ENCODE data around the gene CEP83. TPM values are rescaled to one million over a fixed set of nuclear protein-coding genes. Genes with fewer than 3 reads are reported as not detected.
"Not testable (repeated sequence)": the region's sequence is repeated elsewhere in the genome, so short reads cannot be mapped to it uniquely, and the experiment has no call there.

The CEP83 gene
- polyA plus RNA-seq, 1 donor from 2014 or later, result 19.5 TPM

- no peak overlapping the region for H3K27ac ChIP-seq (ENCODE audit: low read length)
- no peak overlapping the region for H3K4me2 ChIP-seq (ENCODE audit: low read length)
- no peaks in the 10 kb centered on the region for H3F3A ChIP-seq (ENCODE audit: insufficient read depth, low read length, poor library complexity, severe bottlenecking)
- no peaks in the 10 kb centered on the region for H3K79me2 ChIP-seq (replicated peaks; ENCODE audit: insufficient read depth, low read length)
- H3K9me2 ChIP-seq (ENCODE audit: insufficient read depth, low read length), result no peaks in the 10 kb centered on the region
- H2AFZ ChIP-seq (ENCODE audit: low read depth, low read length), result no peak overlapping the region
- H3K9me3 ChIP-seq (ENCODE audit: low read length), result peaks cover 5% of the 10 kb centered on the region
- H3K4me3 ChIP-seq (ENCODE audit: low read length), result no peak overlapping the region
- H3K27me3 ChIP-seq (ENCODE audit: insufficient read depth, low read depth, low read length), result no peaks in the 10 kb centered on the region
- no peak for TF ChIP-seq EP300 (conservative IDR thresholded peaks at IDR 0.05; ENCODE audit: poor library complexity, severe bottlenecking)
- no peak for TF ChIP-seq RAD21 (conservative IDR thresholded peaks at IDR 0.05)
- no peak for TF ChIP-seq CTCF (IDR thresholded peaks at IDR 0.05; ENCODE audit: poor library complexity, severe bottlenecking)
- H3K36me3 ChIP-seq (ENCODE audit: insufficient read depth, low read length), result peaks cover 19% of the 10 kb centered on the region
- no peaks in the 10 kb centered on the region for H4K20me1 ChIP-seq (ENCODE audit: insufficient read depth)
- no peak overlapping the region for H3K9ac ChIP-seq (ENCODE audit: low read length)
These were observed 139.6 kb downstream of the CEP83 start for GRCh38 chr12:94320109-94320508.

DNA sequence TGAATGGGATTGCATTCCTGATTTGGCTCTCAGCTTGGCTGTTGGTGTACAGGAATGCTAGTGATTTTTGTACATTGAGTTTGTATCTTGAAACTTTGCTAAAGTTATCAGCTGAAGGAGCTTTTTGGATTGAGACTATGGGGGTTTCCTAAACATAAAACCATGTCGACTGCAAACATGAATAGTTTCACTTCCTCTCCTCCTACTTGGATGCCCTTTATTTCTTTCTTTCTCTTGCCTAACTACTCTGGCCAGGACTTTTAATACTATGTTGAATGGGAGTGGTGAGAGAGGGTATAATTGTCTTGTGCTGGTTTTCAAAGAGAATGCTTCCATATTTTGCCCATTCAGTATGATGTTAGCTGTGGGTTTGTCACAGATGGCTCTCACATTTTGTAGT lies 141.5 kb downstream of the CEP83 start:
- Histone ChIP-seq H3K79me2 (replicated peaks; ENCODE audit: insufficient read depth, low read length) (no peaks in the 10 kb centered on the region), H3K9me3 (ENCODE audit: low read length) (peaks cover 5% of the 10 kb centered on the region), H3K36me3 (ENCODE audit: insufficient read depth, low read length) (peaks cover 19% of the 10 kb centered on the region), H3K9ac (ENCODE audit: low read length) (no peak overlapping the region), H3F3A (ENCODE audit: insufficient read depth, low read length, poor library complexity, severe bottlenecking) (no peaks in the 10 kb centered on the region), H3K4me3 (ENCODE audit: low read length) (no peak overlapping the region), H3K27me3 (ENCODE audit: insufficient read depth, low read depth, low read length) (no peaks in the 10 kb centered on the region), H3K4me2 (ENCODE audit: low read length) (no peak overlapping the region), H4K20me1 (ENCODE audit: insufficient read depth) (no peaks in the 10 kb centered on the region), H3K9me2 (ENCODE audit: insufficient read depth, low read length) (no peaks in the 10 kb centered on the region), H3K27ac (ENCODE audit: low read length) (no peak overlapping the region), H2AFZ (ENCODE audit: low read depth, low read length) (no peak overlapping the region)
- TF ChIP-seq POLR2AphosphoS5 (IDR thresholded peaks at IDR 0.05) (no peak), MXI1 (conservative IDR thresholded peaks at IDR 0.05; ENCODE audit: poor library complexity, severe bottlenecking) (no peak), TAF1 (IDR thresholded peaks at IDR 0.05; ENCODE audit: low read depth) (no peak), RAD21 (conservative IDR thresholded peaks at IDR 0.05) (no peak)
- TF ChIP-seq, protein P1, sequence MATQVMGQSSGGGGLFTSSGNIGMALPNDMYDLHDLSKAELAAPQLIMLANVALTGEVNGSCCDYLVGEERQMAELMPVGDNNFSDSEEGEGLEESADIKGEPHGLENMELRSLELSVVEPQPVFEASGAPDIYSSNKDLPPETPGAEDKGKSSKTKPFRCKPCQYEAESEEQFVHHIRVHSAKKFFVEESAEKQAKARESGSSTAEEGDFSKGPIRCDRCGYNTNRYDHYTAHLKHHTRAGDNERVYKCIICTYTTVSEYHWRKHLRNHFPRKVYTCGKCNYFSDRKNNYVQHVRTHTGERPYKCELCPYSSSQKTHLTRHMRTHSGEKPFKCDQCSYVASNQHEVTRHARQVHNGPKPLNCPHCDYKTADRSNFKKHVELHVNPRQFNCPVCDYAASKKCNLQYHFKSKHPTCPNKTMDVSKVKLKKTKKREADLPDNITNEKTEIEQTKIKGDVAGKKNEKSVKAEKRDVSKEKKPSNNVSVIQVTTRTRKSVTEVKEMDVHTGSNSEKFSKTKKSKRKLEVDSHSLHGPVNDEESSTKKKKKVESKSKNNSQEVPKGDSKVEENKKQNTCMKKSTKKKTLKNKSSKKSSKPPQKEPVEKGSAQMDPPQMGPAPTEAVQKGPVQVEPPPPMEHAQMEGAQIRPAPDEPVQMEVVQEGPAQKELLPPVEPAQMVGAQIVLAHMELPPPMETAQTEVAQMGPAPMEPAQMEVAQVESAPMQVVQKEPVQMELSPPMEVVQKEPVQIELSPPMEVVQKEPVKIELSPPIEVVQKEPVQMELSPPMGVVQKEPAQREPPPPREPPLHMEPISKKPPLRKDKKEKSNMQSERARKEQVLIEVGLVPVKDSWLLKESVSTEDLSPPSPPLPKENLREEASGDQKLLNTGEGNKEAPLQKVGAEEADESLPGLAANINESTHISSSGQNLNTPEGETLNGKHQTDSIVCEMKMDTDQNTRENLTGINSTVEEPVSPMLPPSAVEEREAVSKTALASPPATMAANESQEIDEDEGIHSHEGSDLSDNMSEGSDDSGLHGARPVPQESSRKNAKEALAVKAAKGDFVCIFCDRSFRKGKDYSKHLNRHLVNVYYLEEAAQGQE (IDR thresholded peaks at IDR 0.05; ENCODE audit: borderline replicate concordance), result no peak

GRCh38 chr12:94316600-94316999 lies 143.1 kb downstream of the CEP83 start:
- H4K20me1 ChIP-seq (ENCODE audit: insufficient read depth); H3K4me2 ChIP-seq (ENCODE audit: low read length); H3K9me2 ChIP-seq (ENCODE audit: insufficient read depth, low read length); H3K9me3 ChIP-seq (ENCODE audit: low read length); H3F3A ChIP-seq (ENCODE audit: insufficient read depth, low read length, poor library complexity, severe bottlenecking); H3K79me2 ChIP-seq (replicated peaks; ENCODE audit: insufficient read depth, low read length); H3K36me3 ChIP-seq (ENCODE audit: insufficient read depth, low read length); H3K4me3 ChIP-seq (ENCODE audit: low read length); H2AFZ ChIP-seq (ENCODE audit: low read depth, low read length); H3K9ac ChIP-seq (ENCODE audit: low read length); H3K27ac ChIP-seq (ENCODE audit: low read length); H3K27me3 ChIP-seq (ENCODE audit: insufficient read depth, low read depth, low read length): not testable (repeated sequence)

Data from neural cell (in vitro differentiated cells).